ENCODE data around the gene PUM2.

Gene PUM2

GRCh38 chr2:20339012-20339411 lies 11.6 kb downstream of the PUM2 start:
- DNase-seq (ENCODE audit: low spot score) = no peak

GRCh38 chr2:20334605-20335203 lies 15.9 kb downstream of the PUM2 start:
- DNase-seq (ENCODE audit: low spot score) = no peak

GRCh38 chr2:20333738-20334137 lies 16.9 kb downstream of the PUM2 start:
- no peak for DNase-seq (ENCODE audit: low spot score)

- DNase-seq (ENCODE audit: low spot score) = no peak
Observed at GRCh38 chr2:20330192-20330591, 20.5 kb downstream of the PUM2 start.

GRCh38 chr2:20327370-20327769 lies 23.3 kb downstream of the PUM2 start:
- DNase-seq (ENCODE audit: low spot score) = no peak

GRCh38 chr2:20326163-20326780 lies 24.4 kb downstream of the PUM2 start:
- peak; percentile 74 for DNase-seq (ENCODE audit: low spot score)

- DNase-seq (ENCODE audit: low spot score) = no peak
Observed at GRCh38 chr2:20322527-20323300, 27.9 kb downstream of the PUM2 start.

GRCh38 chr2:20317690-20318089 lies 33.0 kb downstream of the PUM2 start:
- no peak for DNase-seq (ENCODE audit: low spot score)

GRCh38 chr2:20317197-20317596 lies 33.4 kb downstream of the PUM2 start:
- DNase-seq (ENCODE audit: low spot score) = no peak

- no peak for DNase-seq (ENCODE audit: low spot score)
Observed at GRCh38 chr2:20314562-20315501, 35.8 kb downstream of the PUM2 start.

- peak; percentile 47 for DNase-seq (ENCODE audit: low spot score)
Observed at GRCh38 chr2:20313659-20314058, 37.0 kb downstream of the PUM2 start.

GRCh38 chr2:20309001-20309400 lies 41.6 kb downstream of the PUM2 start:
- DNase-seq (ENCODE audit: low spot score) = no peak

GRCh38 chr2:20307311-20307710 lies 43.3 kb downstream of the PUM2 start:
- no peak for DNase-seq (ENCODE audit: low spot score)

- DNase-seq (ENCODE audit: low spot score) = no peak
Observed at GRCh38 chr2:20304411-20304810, 46.2 kb downstream of the PUM2 start.

- DNase-seq (ENCODE audit: low spot score) = no peak
Observed at GRCh38 chr2:20303966-20304365, 46.7 kb downstream of the PUM2 start.

- DNase-seq (ENCODE audit: low spot score) = no peak
Observed at GRCh38 chr2:20302019-20302418, 48.6 kb downstream of the PUM2 start.

GRCh38 chr2:20300656-20301055 lies 50.0 kb downstream of the PUM2 start:
- no peak for DNase-seq (ENCODE audit: low spot score)

- DNase-seq (ENCODE audit: low spot score) = no peak
Observed at GRCh38 chr2:20299113-20299512, 51.5 kb downstream of the PUM2 start.

- no peak for DNase-seq (ENCODE audit: low spot score)
Observed at GRCh38 chr2:20294231-20294630, 56.4 kb downstream of the PUM2 start.

GRCh38 chr2:20292984-20293383 lies 57.7 kb downstream of the PUM2 start:
- no peak for DNase-seq (ENCODE audit: low spot score)

- no peak for DNase-seq (ENCODE audit: low spot score)
Observed at GRCh38 chr2:20291846-20292408, 58.7 kb downstream of the PUM2 start.

GRCh38 chr2:20291106-20291564 lies 59.5 kb downstream of the PUM2 start:
- DNase-seq (ENCODE audit: low spot score) = peak; percentile 90

All from RKO (cell line).